Measurements from ENCODE around the gene PDIA3. TPM values are rescaled to one million over a fixed set of nuclear protein-coding genes. Genes with fewer than 3 reads are reported as not detected.

Gene PDIA3
- total RNA-seq, 3 donors from 2014 or later (not counting 1 experiment from before 2014, with no cell fraction given) = 295 to 334 (median 312) TPM

DNA sequence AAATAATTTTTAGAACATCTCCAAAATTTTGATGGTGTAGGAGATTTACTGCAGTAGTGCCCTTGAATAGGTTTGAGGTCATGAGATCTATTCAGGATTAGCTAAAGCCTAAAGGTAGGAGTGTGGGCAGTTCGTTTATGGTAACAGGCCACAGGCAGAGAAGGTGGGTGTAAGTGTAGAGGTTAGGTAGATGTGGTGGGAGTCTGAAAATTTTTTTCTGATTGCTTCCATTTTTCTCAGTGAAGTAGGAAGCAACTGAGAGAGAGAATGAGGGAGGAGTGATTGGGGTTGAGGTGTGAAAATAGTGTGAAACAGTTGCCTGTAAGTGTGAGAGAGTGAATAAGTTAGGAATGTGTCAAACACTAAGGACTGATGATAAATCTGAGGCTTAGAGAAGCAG lies 32.8 kb downstream of the PDIA3 start:
- DNase-seq = no peak
- no peak overlapping the region for H3K4me3 ChIP-seq (ENCODE audit: low read length)
- H3K27me3 ChIP-seq (ENCODE audit: control insufficient read depth, insufficient read depth, low read length) = no peaks in the 10 kb centered on the region
- no peaks in the 10 kb centered on the region for H3K27me3 Mint-ChIP-seq (ENCODE audit: low read depth in 2 of 2)
- TF ChIP-seq, protein P1, sequence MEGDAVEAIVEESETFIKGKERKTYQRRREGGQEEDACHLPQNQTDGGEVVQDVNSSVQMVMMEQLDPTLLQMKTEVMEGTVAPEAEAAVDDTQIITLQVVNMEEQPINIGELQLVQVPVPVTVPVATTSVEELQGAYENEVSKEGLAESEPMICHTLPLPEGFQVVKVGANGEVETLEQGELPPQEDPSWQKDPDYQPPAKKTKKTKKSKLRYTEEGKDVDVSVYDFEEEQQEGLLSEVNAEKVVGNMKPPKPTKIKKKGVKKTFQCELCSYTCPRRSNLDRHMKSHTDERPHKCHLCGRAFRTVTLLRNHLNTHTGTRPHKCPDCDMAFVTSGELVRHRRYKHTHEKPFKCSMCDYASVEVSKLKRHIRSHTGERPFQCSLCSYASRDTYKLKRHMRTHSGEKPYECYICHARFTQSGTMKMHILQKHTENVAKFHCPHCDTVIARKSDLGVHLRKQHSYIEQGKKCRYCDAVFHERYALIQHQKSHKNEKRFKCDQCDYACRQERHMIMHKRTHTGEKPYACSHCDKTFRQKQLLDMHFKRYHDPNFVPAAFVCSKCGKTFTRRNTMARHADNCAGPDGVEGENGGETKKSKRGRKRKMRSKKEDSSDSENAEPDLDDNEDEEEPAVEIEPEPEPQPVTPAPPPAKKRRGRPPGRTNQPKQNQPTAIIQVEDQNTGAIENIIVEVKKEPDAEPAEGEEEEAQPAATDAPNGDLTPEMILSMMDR (IDR thresholded peaks at IDR 0.05) = no peak
- H3K4me1 ChIP-seq (ENCODE audit: control insufficient read depth, insufficient read depth, low read length) = peaks cover 22% of the 10 kb centered on the region
- no peaks in the 10 kb centered on the region for H3K36me3 ChIP-seq (ENCODE audit: control insufficient read depth, insufficient read depth, low read length)
- peaks cover 12 to 22% of the 10 kb centered on the region in 2 donors for H3K4me1 Mint-ChIP-seq
- no peaks in the 10 kb centered on the region for H3K9me3 Mint-ChIP-seq
- H3K27ac ChIP-seq (ENCODE audit: low read length) = no peak overlapping the region
- WGBS (ENCODE audit: insufficient coverage) = 41% methylated on average over 1 of the region's 1 CpG
- no peak overlapping the region for H3K27ac Mint-ChIP-seq
- H3K9me3 ChIP-seq (ENCODE audit: control insufficient read depth, insufficient read depth, low read length) = no peaks in the 10 kb centered on the region
- intact Hi-C loops (cut with micrococcal nuclease) = no loop called here
- no peaks in the 10 kb centered on the region for H3K36me3 Mint-ChIP-seq
- peak overlapping the region; percentile 14 for H3K4me3 Mint-ChIP-seq
- ATAC-seq = no peak

DNA sequence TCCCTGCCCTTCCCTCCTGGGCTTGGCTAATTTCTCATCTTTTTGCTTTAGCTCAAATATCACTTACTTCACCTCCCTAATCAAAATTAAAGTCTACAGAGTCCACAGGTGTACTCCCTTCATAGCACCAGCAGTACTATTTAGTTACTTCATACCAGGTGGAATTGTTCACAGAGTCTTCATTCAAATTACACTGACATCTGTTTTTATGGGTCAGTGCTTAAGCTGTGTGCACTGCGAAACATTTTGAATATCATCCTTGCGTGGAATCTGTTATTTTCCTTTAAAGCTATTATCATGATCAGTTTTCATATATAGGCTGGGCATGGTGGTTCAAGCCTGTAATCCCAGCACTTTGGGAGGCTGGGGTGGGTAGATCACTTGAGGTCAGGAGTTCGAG lies 43.2 kb downstream of the PDIA3 start:
- H3K4me3 Mint-ChIP-seq = no peak overlapping the region
- peak overlapping the region; percentile 43 for H3K27ac ChIP-seq (ENCODE audit: low read length)

DNA sequence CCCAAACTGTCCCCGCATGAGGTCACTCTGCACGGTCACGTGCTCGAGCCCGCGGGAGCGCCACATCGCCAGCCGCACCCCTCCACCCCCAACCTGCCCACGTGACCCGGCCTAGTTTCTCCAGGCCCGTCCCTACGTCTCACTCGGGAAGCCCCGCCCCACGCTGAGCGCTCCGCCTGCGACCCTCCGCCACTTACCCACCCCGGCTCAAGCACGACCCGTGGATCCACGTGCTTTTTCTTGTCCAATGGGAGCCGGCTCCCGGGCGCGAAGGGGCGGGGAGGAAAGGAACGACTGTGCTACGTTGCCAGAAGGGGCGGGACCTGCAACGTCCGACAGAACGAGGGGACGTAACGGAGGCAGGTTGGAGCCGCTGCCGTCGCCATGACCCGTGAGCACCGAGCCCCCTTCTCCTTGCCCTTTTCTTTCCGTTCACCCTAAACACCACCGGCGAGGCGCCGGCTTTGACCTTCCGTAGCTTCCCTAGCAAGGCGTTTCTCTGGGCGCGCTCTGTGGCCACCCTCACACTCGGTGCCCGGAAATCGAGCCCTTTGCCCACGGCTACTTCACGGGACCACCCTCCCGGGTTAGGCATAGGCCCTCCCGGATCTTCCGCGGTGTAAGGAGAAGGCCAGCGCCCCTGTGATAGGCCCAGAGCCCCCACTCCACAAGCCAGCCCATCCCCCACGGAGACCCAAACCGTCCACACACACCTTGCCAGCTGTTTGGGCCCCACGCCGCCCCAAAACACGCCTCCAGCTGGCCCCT lies 45.9 kb downstream of the PDIA3 start, which contains the start of gene SERF2:
Gene SERF2 (plus strand): TSS at position 328 of the 768 bp plus-strand sequence. CDS start 57 bp downstream, at position 385.
- DNase-seq (peak; percentile 99), ATAC-seq (peak; percentile 91 to 98 (median 92))
- Histone ChIP-seq H3K27me3 (ENCODE audit: control insufficient read depth, insufficient read depth, low read length) (no peaks in the 10 kb centered on the region), H3K9me3 (ENCODE audit: control insufficient read depth, insufficient read depth, low read length) (no peaks in the 10 kb centered on the region), H3K27ac (ENCODE audit: low read length) (peak within 1 kb of the TSS; percentile 98), H3K4me1 (ENCODE audit: control insufficient read depth, insufficient read depth, low read length) (peaks cover 35% of the 10 kb centered on the region), H3K36me3 (ENCODE audit: control insufficient read depth, insufficient read depth, low read length) (peaks cover 38% of the 10 kb centered on the region), H3K4me3 (ENCODE audit: low read length) (peak within 1 kb of the TSS; percentile 99)
- Mint-ChIP-seq H3K4me1 (peaks cover 46 to 57% of the 10 kb centered on the region in 2 donors), H3K36me3 (no peaks in the 10 kb centered on the region), H3K27ac (peak within 1 kb of the TSS; percentile 98 to 99), H3K27me3 (ENCODE audit: low read depth in 2 of 2) (no peaks in the 10 kb centered on the region), H3K9me3 (no peaks in the 10 kb centered on the region), H3K4me3 (peak within 1 kb of the TSS; percentile 97)
- TF ChIP-seq, protein P1 (IDR thresholded peaks at IDR 0.05) = no peak
- intact Hi-C loops (cut with micrococcal nuclease) = loop anchor here (1.0 kb wide), 4 partner anchors 8 to 42 kb away; partner anchors contain the start of genes HYPK, MFAP1 and SERINC4
- under 1% methylated on average over 66 of the region's 66 CpGs for WGBS (ENCODE audit: insufficient coverage)

More for the DNA sequence above, 43.2 kb downstream of the PDIA3 start:
- H3K27ac Mint-ChIP-seq = peak overlapping the region in 1 of 2 donors; percentile 5
- H3K4me1 Mint-ChIP-seq = peaks cover 23 to 29% of the 10 kb centered on the region in 2 donors
- DNase-seq (no peak), ATAC-seq (no peak)
- H3K36me3 ChIP-seq (ENCODE audit: control insufficient read depth, insufficient read depth, low read length) = peaks cover 11% of the 10 kb centered on the region
- H3K27me3 Mint-ChIP-seq (ENCODE audit: low read depth in 2 of 2) = no peaks in the 10 kb centered on the region
- H3K36me3 Mint-ChIP-seq = no peaks in the 10 kb centered on the region
- TF ChIP-seq, protein P1 (IDR thresholded peaks at IDR 0.05) = no peak
- intact Hi-C loops (cut with micrococcal nuclease) = no loop called here
- H3K4me3 ChIP-seq (ENCODE audit: low read length) = no peak overlapping the region
- H3K9me3 ChIP-seq (ENCODE audit: control insufficient read depth, insufficient read depth, low read length) = no peaks in the 10 kb centered on the region
- no peaks in the 10 kb centered on the region for H3K9me3 Mint-ChIP-seq
- no peaks in the 10 kb centered on the region for H3K27me3 ChIP-seq (ENCODE audit: control insufficient read depth, insufficient read depth, low read length)
- 90% methylated on average over 3 of the region's 3 CpGs for WGBS (ENCODE audit: insufficient coverage)
- H3K4me1 ChIP-seq (ENCODE audit: control insufficient read depth, insufficient read depth, low read length) = peaks cover 25% of the 10 kb centered on the region

All from natural killer cell (primary cell).